Transverse colon (tissue), 4 donors: ENCODE data around the gene CDC7.

Experiments used
- CTCF ChIP-seq, 5 experiments: fragments of 200-600 bp in 3 of 5; fragments of 450-650 bp in 2 of 5; sonication (generic) in 3 of 5; IDR thresholded peaks; 1 replicate in 2 of 5; 2 replicates in 3 of 5; pipeline ENCODE4 v1.5.1; 2016 to 2017; ENCODE audit warnings: antibody characterized with exemption in 5 of 5, inconsistent platforms in 3 of 5, mild to moderate bottlenecking in 2 of 5, moderate library complexity in 1 of 5
- EP300 ChIP-seq: sonication (generic); formaldehyde crosslinking; IDR thresholded peaks from one replicate; pipeline ENCODE4 v1.6.1; 2017; ENCODE audit warnings: antibody characterized with exemption, low read depth
- POLR2A ChIP-seq: fragments of 450-650 bp; IDR thresholded peaks from one replicate; pipeline ENCODE4 v1.6.1; 2016; ENCODE audit warnings: antibody characterized with exemption, mild to moderate bottlenecking, moderate library complexity
- POLR2AphosphoS5 ChIP-seq, 3 donors: sonication (generic); formaldehyde crosslinking; IDR thresholded peaks; one replicate each; pipeline ENCODE4 v1.6.1; 2016; ENCODE audit warnings: antibody characterized with exemption in 3 of 3

- TF ChIP-seq POLR2A (no peak), CTCF (IDR thresholded peaks at IDR 0.05) (no peak), POLR2AphosphoS5 (IDR thresholded peaks at IDR 0.05) (no peak), EP300 (no peak)
Observed at GRCh38 chr1:91505086-91505485, 4.4 kb downstream of the CDC7 start.
